ENCODE measurements around the gene FADS3. TPM values are rescaled to one million over a fixed set of nuclear protein-coding genes. Genes with fewer than 3 reads are reported as not detected.

FADS3 gene
- total RNA-seq, 1 experiment from 2014 or later: 19.7 TPM

DNA sequence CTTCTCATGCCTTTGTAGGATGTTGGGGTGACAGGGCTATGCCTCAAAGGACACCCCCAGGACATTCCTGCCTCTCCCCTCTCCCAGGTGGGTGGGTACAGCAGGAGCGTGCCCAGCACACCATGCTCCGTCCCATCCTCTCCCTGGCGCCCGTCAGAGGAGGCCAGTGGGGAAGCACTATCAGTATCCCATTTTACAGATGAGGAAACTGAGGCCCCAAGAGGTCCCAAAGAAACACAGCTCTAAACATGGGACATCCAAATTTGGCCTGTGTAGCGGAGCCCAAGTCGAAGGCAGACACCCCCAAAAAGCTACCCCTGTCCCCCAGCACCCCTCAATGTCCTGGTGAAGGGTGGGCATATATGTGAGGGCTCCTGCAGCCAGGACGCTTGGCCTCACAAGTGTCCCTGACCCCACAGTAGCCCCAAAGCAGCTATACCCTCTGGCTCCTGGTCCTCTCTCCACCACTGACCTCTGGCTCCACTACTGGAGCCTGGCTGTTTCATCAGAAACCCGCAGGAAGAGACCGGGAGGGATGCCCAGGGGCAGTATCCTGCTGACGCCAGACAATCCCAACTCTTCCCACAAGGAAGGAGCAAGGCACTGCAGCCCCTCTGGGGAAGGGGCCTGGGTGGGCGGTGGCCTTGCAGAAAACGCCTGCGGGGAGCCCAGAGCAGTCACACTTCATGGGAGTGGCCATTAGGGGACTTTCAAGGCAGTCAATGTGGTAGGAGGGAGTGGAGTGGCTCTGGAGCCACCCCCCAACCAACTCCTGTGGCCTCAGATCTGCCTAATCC lies 5.4 kb downstream of the FADS3 start:
- DNase-seq: no peak
- no peaks in the 10 kb centered on the region for H3K4me1 Mint-ChIP-seq (ENCODE audit: low read depth, unreplicated experiment)
- H3K9me3 Mint-ChIP-seq (ENCODE audit: low read depth, unreplicated experiment): no peaks in the 10 kb centered on the region
- CTCF ChIA-PET: interaction anchor here (1.0 kb wide), 1 partner anchor 196 kb away, joined by 3 read pairs; no protein-coding TSS in a partner anchor
- H3K27me3 Mint-ChIP-seq (ENCODE audit: unreplicated experiment): no peaks in the 10 kb centered on the region
- TF ChIP-seq, protein P1, sequence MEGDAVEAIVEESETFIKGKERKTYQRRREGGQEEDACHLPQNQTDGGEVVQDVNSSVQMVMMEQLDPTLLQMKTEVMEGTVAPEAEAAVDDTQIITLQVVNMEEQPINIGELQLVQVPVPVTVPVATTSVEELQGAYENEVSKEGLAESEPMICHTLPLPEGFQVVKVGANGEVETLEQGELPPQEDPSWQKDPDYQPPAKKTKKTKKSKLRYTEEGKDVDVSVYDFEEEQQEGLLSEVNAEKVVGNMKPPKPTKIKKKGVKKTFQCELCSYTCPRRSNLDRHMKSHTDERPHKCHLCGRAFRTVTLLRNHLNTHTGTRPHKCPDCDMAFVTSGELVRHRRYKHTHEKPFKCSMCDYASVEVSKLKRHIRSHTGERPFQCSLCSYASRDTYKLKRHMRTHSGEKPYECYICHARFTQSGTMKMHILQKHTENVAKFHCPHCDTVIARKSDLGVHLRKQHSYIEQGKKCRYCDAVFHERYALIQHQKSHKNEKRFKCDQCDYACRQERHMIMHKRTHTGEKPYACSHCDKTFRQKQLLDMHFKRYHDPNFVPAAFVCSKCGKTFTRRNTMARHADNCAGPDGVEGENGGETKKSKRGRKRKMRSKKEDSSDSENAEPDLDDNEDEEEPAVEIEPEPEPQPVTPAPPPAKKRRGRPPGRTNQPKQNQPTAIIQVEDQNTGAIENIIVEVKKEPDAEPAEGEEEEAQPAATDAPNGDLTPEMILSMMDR (IDR thresholded peaks at IDR 0.05; ENCODE audit: unreplicated experiment): no peak
- H3K4me3 Mint-ChIP-seq (ENCODE audit: low read depth, unreplicated experiment): no peak overlapping the region
- H3K36me3 Mint-ChIP-seq (ENCODE audit: insufficient read depth, unreplicated experiment): peaks cover 11% of the 10 kb centered on the region
- intact Hi-C loops (cut with micrococcal nuclease; ENCODE audit: unreplicated experiment): no loop called here
- H3K27ac Mint-ChIP-seq (ENCODE audit: unreplicated experiment): no peak overlapping the region
- no TSS peak for BruUV-seq (replicated peaks)

DNA sequence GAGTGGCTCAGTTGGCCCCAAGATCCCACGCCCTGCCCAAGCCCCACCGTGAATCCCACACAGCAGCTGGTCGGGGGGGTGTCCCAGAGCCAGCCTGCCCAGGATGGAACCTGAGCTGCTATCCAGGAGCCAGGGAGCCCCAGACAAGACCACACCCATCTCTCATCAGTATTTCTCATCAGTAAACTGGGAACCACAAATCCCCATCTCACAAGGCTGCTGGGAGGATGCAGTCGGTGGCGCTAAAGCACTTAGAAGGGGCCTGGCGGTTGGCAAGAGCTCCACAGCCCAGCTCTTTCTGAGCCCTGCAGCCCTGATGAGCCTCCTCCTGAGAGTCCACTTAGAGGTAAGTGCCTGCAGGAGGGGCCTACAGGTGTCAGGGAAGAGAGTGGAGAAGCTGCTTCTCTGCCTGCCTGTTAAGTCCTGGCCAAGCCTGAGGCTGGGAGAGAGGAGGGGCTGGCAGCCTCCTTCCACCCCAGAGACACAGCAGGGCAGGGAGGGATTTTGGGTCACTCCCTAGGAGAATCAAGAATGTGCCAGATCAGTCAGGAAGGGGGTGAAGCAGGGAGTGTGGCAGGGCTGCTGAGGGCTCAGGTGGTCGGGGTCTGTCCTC lies 6.1 kb downstream of the FADS3 start:
- DNase-seq: no peak
- Mint-ChIP-seq H3K9me3 (ENCODE audit: low read depth, unreplicated experiment) (no peaks in the 10 kb centered on the region), H3K4me1 (ENCODE audit: low read depth, unreplicated experiment) (no peaks in the 10 kb centered on the region), H3K36me3 (ENCODE audit: insufficient read depth, unreplicated experiment) (peaks cover 5% of the 10 kb centered on the region), H3K27me3 (ENCODE audit: unreplicated experiment) (no peaks in the 10 kb centered on the region), H3K4me3 (ENCODE audit: low read depth, unreplicated experiment) (no peak overlapping the region), H3K27ac (ENCODE audit: unreplicated experiment) (no peak overlapping the region)
- CTCF ChIA-PET: interaction anchor here (1.0 to 1.1 kb wide), 2 partner anchors 14 to 197 kb away, joined by 3 to 4 read pairs; no protein-coding TSS in a partner anchor
- TF ChIP-seq, protein P1 (IDR thresholded peaks at IDR 0.05; ENCODE audit: unreplicated experiment): no peak
- intact Hi-C loops (cut with micrococcal nuclease; ENCODE audit: unreplicated experiment): no loop called here
- no TSS peak for BruUV-seq (replicated peaks)

DNA sequence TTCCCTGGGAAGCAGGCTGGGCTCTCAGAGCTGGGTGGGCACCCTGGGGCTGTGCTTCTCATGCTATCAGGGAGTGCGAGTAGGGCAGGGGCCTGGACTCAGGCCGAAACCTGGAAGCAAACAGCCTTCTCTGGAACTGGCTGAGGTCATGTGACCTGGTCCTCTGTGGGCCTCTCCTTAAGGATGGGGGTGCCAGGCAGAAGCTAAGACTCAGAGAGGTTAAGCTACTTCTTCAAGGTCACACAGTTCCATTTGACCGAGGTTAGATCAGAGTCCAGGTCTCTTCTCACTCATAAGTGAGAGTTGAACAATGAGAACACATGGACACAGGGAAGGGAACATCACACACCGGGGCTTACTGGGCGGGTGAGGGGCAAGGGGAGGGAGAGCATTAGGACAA lies 7.4 kb downstream of the FADS3 start:
- Mint-ChIP-seq H3K27ac (ENCODE audit: unreplicated experiment) (no peak overlapping the region), H3K9me3 (ENCODE audit: low read depth, unreplicated experiment) (no peaks in the 10 kb centered on the region), H3K4me1 (ENCODE audit: low read depth, unreplicated experiment) (no peaks in the 10 kb centered on the region), H3K27me3 (ENCODE audit: unreplicated experiment) (no peaks in the 10 kb centered on the region), H3K36me3 (ENCODE audit: insufficient read depth, unreplicated experiment) (no peaks in the 10 kb centered on the region), H3K4me3 (ENCODE audit: low read depth, unreplicated experiment) (no peak overlapping the region)
- DNase-seq: no peak
- CTCF ChIA-PET: interaction anchor here (1.1 kb wide), 1 partner anchor 15 kb away, joined by 4 read pairs; no protein-coding TSS in a partner anchor
- TF ChIP-seq, protein P1 (IDR thresholded peaks at IDR 0.05; ENCODE audit: unreplicated experiment): no peak
- no TSS peak for BruUV-seq (replicated peaks)
- intact Hi-C loops (cut with micrococcal nuclease; ENCODE audit: unreplicated experiment): no loop called here

GRCh38 chr11:61883327-61883726 lies 8.0 kb downstream of the FADS3 start:
- TF ChIP-seq, protein P1 (IDR thresholded peaks at IDR 0.05; ENCODE audit: unreplicated experiment): no peak
- Mint-ChIP-seq H3K9me3 (ENCODE audit: low read depth, unreplicated experiment) (no peaks in the 10 kb centered on the region), H3K4me3 (ENCODE audit: low read depth, unreplicated experiment) (no peak overlapping the region), H3K4me1 (ENCODE audit: low read depth, unreplicated experiment) (no peaks in the 10 kb centered on the region), H3K36me3 (ENCODE audit: insufficient read depth, unreplicated experiment) (no peaks in the 10 kb centered on the region), H3K27me3 (ENCODE audit: unreplicated experiment) (no peaks in the 10 kb centered on the region), H3K27ac (ENCODE audit: unreplicated experiment) (no peak overlapping the region)
- intact Hi-C loops (cut with micrococcal nuclease; ENCODE audit: unreplicated experiment): no loop called here
- DNase-seq: no peak
- CTCF ChIA-PET: no interaction called here
- no TSS peak for BruUV-seq (replicated peaks)

All from Calu3 (cell line).